ENCODE results near the gene KIF1B.

DNA sequence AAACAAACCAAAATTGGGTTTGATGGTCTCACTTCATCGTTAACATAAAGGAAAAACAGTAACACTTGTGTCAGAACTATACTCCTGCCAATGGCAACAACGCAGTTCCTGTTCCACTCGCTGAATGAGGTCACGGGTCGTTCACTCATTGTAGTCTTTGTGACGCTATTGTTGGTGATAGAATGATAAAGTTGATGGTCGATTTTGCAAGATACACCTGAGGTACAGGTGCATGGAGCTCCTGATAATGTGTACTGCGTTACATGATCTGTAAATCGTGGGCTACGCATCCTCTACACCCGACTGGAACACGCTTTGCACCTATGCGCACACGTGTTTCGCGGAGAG lies 219.5 kb downstream of the KIF1B start:
- TF ChIP-seq, protein P1, sequence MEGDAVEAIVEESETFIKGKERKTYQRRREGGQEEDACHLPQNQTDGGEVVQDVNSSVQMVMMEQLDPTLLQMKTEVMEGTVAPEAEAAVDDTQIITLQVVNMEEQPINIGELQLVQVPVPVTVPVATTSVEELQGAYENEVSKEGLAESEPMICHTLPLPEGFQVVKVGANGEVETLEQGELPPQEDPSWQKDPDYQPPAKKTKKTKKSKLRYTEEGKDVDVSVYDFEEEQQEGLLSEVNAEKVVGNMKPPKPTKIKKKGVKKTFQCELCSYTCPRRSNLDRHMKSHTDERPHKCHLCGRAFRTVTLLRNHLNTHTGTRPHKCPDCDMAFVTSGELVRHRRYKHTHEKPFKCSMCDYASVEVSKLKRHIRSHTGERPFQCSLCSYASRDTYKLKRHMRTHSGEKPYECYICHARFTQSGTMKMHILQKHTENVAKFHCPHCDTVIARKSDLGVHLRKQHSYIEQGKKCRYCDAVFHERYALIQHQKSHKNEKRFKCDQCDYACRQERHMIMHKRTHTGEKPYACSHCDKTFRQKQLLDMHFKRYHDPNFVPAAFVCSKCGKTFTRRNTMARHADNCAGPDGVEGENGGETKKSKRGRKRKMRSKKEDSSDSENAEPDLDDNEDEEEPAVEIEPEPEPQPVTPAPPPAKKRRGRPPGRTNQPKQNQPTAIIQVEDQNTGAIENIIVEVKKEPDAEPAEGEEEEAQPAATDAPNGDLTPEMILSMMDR (IDR thresholded peaks at IDR 0.05), result no peak
- no peak for TF ChIP-seq ZFX (IDR thresholded peaks at IDR 0.05; ENCODE audit: borderline replicate concordance)

Data from 22Rv1 (cell line).